Activated CD4-positive, alpha-beta T cell treated with anti-CD3 and anti-CD28 coated beads, Interleukin-2, amount 10 ng/mL, durations not matched to agents 7 days and 5 days (primary cell): ENCODE results near the gene AQP6. TPM values are rescaled to one million over a fixed set of nuclear protein-coding genes. Genes with fewer than 3 reads are reported as not detected.
"Not testable (repeated sequence)": the region's sequence is repeated elsewhere in the genome, so short reads cannot be mapped to it uniquely, and the experiment has no call there.

Experiments used
- CTCF ChIA-PET: fragments of 350-600 bp; sonication (Branson Sonifier 250); formaldehyde crosslinking; loops from one replicate; lab custom pipeline; 2021; ENCODE audit warnings: antibody characterized with exemption; lab: Charles Lee
- POLR2A ChIA-PET: fragments of 350-600 bp; sonication (Branson Sonifier 250); formaldehyde crosslinking; loops from one replicate; lab custom pipeline; 2021; ENCODE audit warnings: antibody characterized with exemption; lab: Charles Lee
- DNase-seq: peaks from one replicate; pipeline ENCODE4 v3.0.0-alpha.2; 2020
- H3K27ac Mint-ChIP-seq: one replicate; pipeline ENCODE4 v1.8.0; 2021; ENCODE audit warnings: mild to moderate bottlenecking, moderate library complexity, mixed read lengths
- H3K27me3 Mint-ChIP-seq: one replicate; pipeline ENCODE4 v1.8.0; 2021; ENCODE audit warnings: mixed read lengths
- H3K36me3 Mint-ChIP-seq: one replicate; pipeline ENCODE4 v1.8.0; 2021; ENCODE audit warnings: low read depth, mixed read lengths
- H3K4me1 Mint-ChIP-seq: one replicate; pipeline ENCODE4 v1.8.0; 2021; ENCODE audit warnings: mixed read lengths
- H3K4me3 Mint-ChIP-seq: one replicate; pipeline ENCODE4 v1.8.0; 2021; ENCODE audit warnings: mild to moderate bottlenecking, moderate library complexity, mixed read lengths
- H3K9me3 Mint-ChIP-seq: one replicate; pipeline ENCODE4 v1.8.0; 2021; ENCODE audit warnings: mixed read lengths
- total RNA-seq, 2 experiments: library from RNA; stranded (reverse); gene quantifications; one replicate each; pipeline ENCODE4 v1.2.3, GENCODE V29; 2021

AQP6 gene
- total RNA-seq, 2 experiments from 2014 or later: not detected

- DNase-seq: no peak
- Mint-ChIP-seq H3K9me3 (no peaks in the 10 kb centered on the region), H3K36me3 (peaks cover 17% of the 10 kb centered on the region), H3K4me1 (no peaks in the 10 kb centered on the region), H3K27ac (no peak overlapping the region), H3K27me3 (no peaks in the 10 kb centered on the region), H3K4me3 (no peak overlapping the region)
- ChIA-PET CTCF (interaction anchor here (0.6 to 7.1 kb wide), 5 partner anchors 14 to 355 kb away, joined by 4 to 87 read pairs (median 6); no protein-coding TSS in a partner anchor), POLR2A (no interaction called here)
These were observed 9.7 kb downstream of the AQP6 start for GRCh38 chr12:49982246-49983087.

- H3K4me1 Mint-ChIP-seq: no peaks in the 10 kb centered on the region
- POLR2A ChIA-PET: no interaction called here
- CTCF ChIA-PET: interaction anchor here (0.6 to 7.1 kb wide), 5 partner anchors 10 to 279 kb away, joined by 3 to 87 read pairs (median 6); no protein-coding TSS in a partner anchor
- no peak overlapping the region for H3K4me3 Mint-ChIP-seq
- DNase-seq: no peak
- peaks cover 30% of the 10 kb centered on the region for H3K36me3 Mint-ChIP-seq
- H3K27ac Mint-ChIP-seq: no peak overlapping the region
- H3K9me3 Mint-ChIP-seq: no peaks in the 10 kb centered on the region
- no peaks in the 10 kb centered on the region for H3K27me3 Mint-ChIP-seq
These were observed 11.1 kb downstream of the AQP6 start for GRCh38 chr12:49983892-49984291.

DNA sequence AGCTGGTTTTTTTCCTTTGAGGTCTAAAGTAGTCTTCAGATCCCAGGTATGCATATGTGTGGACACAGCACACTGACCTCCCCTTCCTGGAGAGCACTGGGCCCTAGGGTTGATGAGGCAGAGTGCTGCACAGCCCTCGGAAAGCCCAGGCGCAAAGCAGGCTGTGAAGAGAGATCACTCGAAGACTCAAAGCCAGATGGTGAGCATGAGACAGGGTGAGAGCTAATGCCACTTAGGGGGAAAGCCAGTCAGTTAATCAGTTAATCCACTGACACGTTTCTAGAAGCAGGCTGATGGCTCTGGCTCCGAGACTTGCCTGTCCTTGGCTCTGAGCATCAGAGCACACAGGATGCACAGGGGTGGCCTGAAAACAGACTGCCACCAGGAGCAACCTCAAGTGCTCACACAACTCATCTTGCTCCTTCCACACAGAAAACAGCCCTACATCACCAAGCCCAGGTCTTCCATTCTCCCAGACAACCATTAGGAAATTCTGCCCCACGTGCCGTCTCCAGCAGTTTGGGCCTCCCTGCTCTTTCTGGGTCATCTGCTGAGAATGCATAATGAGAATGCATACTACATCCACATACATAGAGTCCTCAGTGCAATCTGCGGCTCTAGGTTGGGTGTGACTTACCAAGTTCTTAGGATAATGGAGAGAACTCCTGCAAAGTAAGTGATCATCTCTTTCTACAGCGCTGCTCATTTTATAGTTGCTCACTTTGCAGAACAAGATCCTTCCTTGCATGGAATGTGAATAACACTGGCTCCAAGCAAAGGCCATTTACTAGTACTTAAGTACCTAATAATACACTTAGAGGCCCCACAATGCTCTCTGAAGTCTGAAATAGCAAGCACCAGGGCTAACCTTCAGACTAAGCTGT is 12.0 kb downstream of the AQP6 start:
- Mint-ChIP-seq H3K36me3 (peaks cover 37% of the 10 kb centered on the region), H3K27ac (no peak overlapping the region), H3K27me3 (no peaks in the 10 kb centered on the region), H3K4me3 (no peak overlapping the region), H3K9me3 (no peaks in the 10 kb centered on the region), H3K4me1 (no peaks in the 10 kb centered on the region)
- ChIA-PET POLR2A (interaction anchor here (0.6 kb wide), 1 partner anchor 34 kb away, joined by 12 read pairs; no protein-coding TSS in a partner anchor), CTCF (interaction anchor here (1.1 to 7.1 kb wide), 5 partner anchors 11 to 44 kb away, joined by 3 to 87 read pairs (median 3); no protein-coding TSS in a partner anchor)
- no peak for DNase-seq

DNA sequence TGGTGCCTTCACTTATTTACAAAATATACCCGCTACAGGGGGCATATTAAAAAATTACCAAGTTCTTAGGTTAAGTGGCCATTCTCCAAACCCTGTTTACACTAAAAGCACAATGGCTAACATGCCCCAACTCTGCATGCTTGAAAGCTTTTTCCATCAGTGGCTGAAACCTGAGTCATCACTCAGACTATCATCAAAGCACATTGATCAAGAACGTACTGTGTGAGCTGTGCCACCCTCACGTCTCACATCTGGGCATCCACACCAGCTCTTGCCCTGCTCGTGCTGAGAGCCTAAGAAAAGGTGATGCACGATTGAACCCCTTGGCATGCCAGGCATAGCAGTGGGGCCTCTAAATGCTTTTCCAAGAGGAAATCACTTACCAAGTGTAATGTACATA is 13.2 kb downstream of the AQP6 start:
- POLR2A ChIA-PET: interaction anchor here (0.7 kb wide), 1 partner anchor 23 kb away, joined by 3 read pairs; no protein-coding TSS in a partner anchor
- Mint-ChIP-seq H3K27ac (no peak overlapping the region), H3K4me3 (no peak overlapping the region), H3K4me1 (no peaks in the 10 kb centered on the region), H3K36me3 (peaks cover 46% of the 10 kb centered on the region), H3K27me3 (no peaks in the 10 kb centered on the region), H3K9me3 (no peaks in the 10 kb centered on the region)
- DNase-seq: no peak
- CTCF ChIA-PET: interaction anchor here (0.5 to 1.3 kb wide), 4 partner anchors 17 to 403 kb away, joined by 3 to 5 read pairs (median 3); no protein-coding TSS in a partner anchor

GRCh38 chr12:49986476-49986875 is 13.7 kb downstream of the AQP6 start:
- peaks cover 46% of the 10 kb centered on the region for H3K36me3 Mint-ChIP-seq
- H3K9me3 Mint-ChIP-seq, H3K4me1 Mint-ChIP-seq, DNase-seq, H3K27me3 Mint-ChIP-seq, POLR2A ChIA-PET, H3K27ac Mint-ChIP-seq, H3K4me3 Mint-ChIP-seq: not testable (repeated sequence)
- CTCF ChIA-PET: interaction anchor here (0.9 to 1.5 kb wide), 4 partner anchors 19 to 84 kb away, joined by 3 to 5 read pairs (median 4); no protein-coding TSS in a partner anchor

GRCh38 chr12:49987625-49988303 is 15.0 kb downstream of the AQP6 start:
- CTCF ChIA-PET: interaction anchor here (0.9 to 1.5 kb wide), 2 partner anchors 21 to 22 kb away, joined by 5 read pairs; no protein-coding TSS in a partner anchor
- DNase-seq: no peak
- Mint-ChIP-seq H3K9me3 (no peaks in the 10 kb centered on the region), H3K4me1 (no peaks in the 10 kb centered on the region), H3K27me3 (no peaks in the 10 kb centered on the region), H3K4me3 (no peak overlapping the region), H3K36me3 (peaks cover 57% of the 10 kb centered on the region), H3K27ac (no peak overlapping the region)
- POLR2A ChIA-PET: no interaction called here

- H3K36me3 Mint-ChIP-seq: peaks cover 65% of the 10 kb centered on the region
- H3K27me3 Mint-ChIP-seq, H3K4me3 Mint-ChIP-seq, H3K27ac Mint-ChIP-seq, H3K9me3 Mint-ChIP-seq, POLR2A ChIA-PET, H3K4me1 Mint-ChIP-seq, DNase-seq: not testable (repeated sequence)
- CTCF ChIA-PET: interaction anchor here (1.4 to 2.2 kb wide), 2 partner anchors 17 to 22 kb away, joined by 3 to 11 read pairs; no protein-coding TSS in a partner anchor
These were observed 16.7 kb downstream of the AQP6 start for GRCh38 chr12:49989400-49989799.

GRCh38 chr12:49990273-49990672 is 17.5 kb downstream of the AQP6 start:
- Mint-ChIP-seq H3K27ac (no peak overlapping the region), H3K36me3 (peaks cover 69% of the 10 kb centered on the region), H3K4me1 (no peaks in the 10 kb centered on the region), H3K9me3 (no peaks in the 10 kb centered on the region), H3K4me3 (no peak overlapping the region), H3K27me3 (no peaks in the 10 kb centered on the region)
- POLR2A ChIA-PET: no interaction called here
- CTCF ChIA-PET: interaction anchor here (1.1 to 3.1 kb wide), 6 partner anchors 13 to 57 kb away, joined by 3 to 18 read pairs (median 4); no protein-coding TSS in a partner anchor
- no peak for DNase-seq

- ChIA-PET POLR2A (interaction anchor here (0.6 kb wide), 1 partner anchor 15 kb away, joined by 5 read pairs; no protein-coding TSS in a partner anchor), CTCF (interaction anchor here (0.8 kb wide), 1 partner anchor 190 kb away, joined by 3 read pairs; no protein-coding TSS in a partner anchor)
- Mint-ChIP-seq H3K36me3 (peaks cover 61% of the 10 kb centered on the region), H3K4me3 (no peak overlapping the region), H3K27me3 (no peaks in the 10 kb centered on the region), H3K4me1 (no peaks in the 10 kb centered on the region), H3K9me3 (no peaks in the 10 kb centered on the region), H3K27ac (no peak overlapping the region)
- no peak for DNase-seq
These were observed 25.7 kb downstream of the AQP6 start for GRCh38 chr12:49998453-49998852.

DNA sequence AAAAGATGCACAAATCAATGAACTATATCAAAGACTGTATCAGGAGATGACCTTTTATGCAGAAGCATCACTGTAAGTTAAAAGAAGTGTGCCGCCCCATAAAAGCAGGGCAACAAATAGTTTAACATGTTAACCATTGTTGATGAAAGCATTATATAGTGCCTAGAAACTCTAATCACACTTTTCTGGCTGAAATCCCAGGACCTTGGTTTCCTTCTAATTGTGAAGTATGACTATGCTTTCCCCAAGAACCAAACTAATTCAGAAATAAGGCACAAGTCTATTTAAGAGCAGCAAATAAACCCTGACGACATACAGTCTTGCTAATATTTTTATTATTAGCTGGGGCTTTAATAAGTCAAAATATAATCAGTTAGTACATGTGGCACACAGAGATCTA is 30.8 kb downstream of the AQP6 start:
- Mint-ChIP-seq H3K27ac (no peak overlapping the region), H3K4me1 (peaks cover 6% of the 10 kb centered on the region), H3K27me3 (no peaks in the 10 kb centered on the region), H3K36me3 (peaks cover 61% of the 10 kb centered on the region), H3K4me3 (no peak overlapping the region), H3K9me3 (no peaks in the 10 kb centered on the region)
- ChIA-PET POLR2A (interaction anchor here (0.5 kb wide), 1 partner anchor 83 kb away, joined by 8 read pairs; no protein-coding TSS in a partner anchor), CTCF (interaction anchor here (1.1 to 1.5 kb wide), 3 partner anchors 11 to 37 kb away, joined by 3 to 5 read pairs (median 3); no protein-coding TSS in a partner anchor)
- no peak for DNase-seq

DNA sequence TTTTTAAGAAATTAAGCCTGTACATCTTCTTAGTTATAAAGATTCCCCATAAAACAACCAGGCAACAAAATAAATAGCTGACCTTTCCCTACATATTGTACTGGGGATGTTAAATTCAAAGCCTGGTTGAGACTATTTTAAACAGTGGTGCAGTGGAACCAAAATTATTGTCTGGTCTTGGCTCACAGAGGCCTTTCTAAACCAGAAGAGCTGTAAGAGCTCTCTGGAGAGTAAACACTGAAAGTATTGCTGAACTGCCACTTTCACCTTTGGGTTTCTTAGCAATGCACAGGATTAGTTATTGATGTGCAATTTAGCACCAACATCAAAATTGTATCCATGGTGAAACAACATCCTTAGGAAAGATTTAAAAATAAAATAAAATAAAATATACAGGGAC is 31.9 kb downstream of the AQP6 start:
- Mint-ChIP-seq H3K9me3 (no peaks in the 10 kb centered on the region), H3K36me3 (peaks cover 55% of the 10 kb centered on the region), H3K4me1 (peaks cover 10% of the 10 kb centered on the region), H3K4me3 (no peak overlapping the region), H3K27ac (no peak overlapping the region), H3K27me3 (no peaks in the 10 kb centered on the region)
- POLR2A ChIA-PET: no interaction called here
- CTCF ChIA-PET: interaction anchor here (1.2 kb wide), 2 partner anchors 12 to 38 kb away, joined by 3 to 4 read pairs; no protein-coding TSS in a partner anchor
- DNase-seq: no peak
